Measurements from ENCODE around the gene SRSF10.

The SRSF10 gene

DNA sequence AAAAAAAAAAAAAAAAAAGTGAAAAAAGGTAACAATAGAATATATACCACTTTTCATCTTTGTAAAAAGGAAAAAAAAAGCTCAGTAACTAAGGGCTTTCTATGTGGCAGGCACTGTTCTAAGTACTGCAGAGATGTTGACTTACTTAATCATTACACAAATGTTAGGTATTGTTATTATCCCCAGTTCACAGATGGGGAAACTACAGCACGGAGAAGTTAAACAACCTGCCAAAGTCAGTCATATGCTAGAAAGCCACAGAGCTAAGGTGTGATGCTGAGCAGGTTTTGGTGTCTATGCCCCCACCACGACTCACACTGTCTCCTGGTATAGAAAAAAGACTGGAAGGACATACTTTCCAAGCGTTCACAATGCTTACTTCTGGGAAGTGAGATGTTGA, 27.1 kb downstream of the SRSF10 start:
- H3K4me3 ChIP-seq (ENCODE audit: low read depth, low read length): no peak overlapping the region
- ChIA-PET POLR2A (no interaction called here), CTCF (interaction anchor here (0.7 to 1.0 kb wide), 3 partner anchors 22 to 441 kb away, joined by 3 read pairs; no protein-coding TSS in a partner anchor)
- TF ChIP-seq, protein P1, sequence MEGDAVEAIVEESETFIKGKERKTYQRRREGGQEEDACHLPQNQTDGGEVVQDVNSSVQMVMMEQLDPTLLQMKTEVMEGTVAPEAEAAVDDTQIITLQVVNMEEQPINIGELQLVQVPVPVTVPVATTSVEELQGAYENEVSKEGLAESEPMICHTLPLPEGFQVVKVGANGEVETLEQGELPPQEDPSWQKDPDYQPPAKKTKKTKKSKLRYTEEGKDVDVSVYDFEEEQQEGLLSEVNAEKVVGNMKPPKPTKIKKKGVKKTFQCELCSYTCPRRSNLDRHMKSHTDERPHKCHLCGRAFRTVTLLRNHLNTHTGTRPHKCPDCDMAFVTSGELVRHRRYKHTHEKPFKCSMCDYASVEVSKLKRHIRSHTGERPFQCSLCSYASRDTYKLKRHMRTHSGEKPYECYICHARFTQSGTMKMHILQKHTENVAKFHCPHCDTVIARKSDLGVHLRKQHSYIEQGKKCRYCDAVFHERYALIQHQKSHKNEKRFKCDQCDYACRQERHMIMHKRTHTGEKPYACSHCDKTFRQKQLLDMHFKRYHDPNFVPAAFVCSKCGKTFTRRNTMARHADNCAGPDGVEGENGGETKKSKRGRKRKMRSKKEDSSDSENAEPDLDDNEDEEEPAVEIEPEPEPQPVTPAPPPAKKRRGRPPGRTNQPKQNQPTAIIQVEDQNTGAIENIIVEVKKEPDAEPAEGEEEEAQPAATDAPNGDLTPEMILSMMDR (IDR thresholded peaks at IDR 0.05; ENCODE audit: insufficient read depth, low read length, missing control alignments): no peak
- no peak for DNase-seq (ENCODE audit: low read depth, low spot score)

DNA sequence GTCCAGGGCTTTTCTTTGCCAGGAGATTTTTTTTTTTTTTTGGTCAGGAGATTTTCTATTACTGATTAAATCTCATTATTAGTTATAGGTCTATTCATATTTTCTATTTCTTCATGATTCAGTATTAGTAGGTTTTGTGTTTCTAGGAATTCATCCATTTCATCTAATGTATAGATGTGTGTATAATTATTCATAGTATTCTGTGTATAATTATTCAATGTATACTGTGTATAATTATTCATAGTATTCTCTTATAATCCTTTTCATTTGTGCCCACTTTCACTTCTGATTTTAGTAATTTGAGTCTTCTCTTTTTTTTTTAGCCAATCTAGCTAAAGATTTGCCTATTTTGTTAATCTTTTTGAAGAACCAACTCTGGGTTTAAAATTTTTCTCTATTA, 32.8 kb downstream of the SRSF10 start:
- POLR2A ChIA-PET: no interaction called here
- DNase-seq (ENCODE audit: low read depth, low spot score): no peak
- H3K4me3 ChIP-seq (ENCODE audit: low read depth, low read length): no peak overlapping the region
- TF ChIP-seq, protein P1 (IDR thresholded peaks at IDR 0.05; ENCODE audit: insufficient read depth, low read length, missing control alignments): no peak
- CTCF ChIA-PET: no interaction called here

DNA sequence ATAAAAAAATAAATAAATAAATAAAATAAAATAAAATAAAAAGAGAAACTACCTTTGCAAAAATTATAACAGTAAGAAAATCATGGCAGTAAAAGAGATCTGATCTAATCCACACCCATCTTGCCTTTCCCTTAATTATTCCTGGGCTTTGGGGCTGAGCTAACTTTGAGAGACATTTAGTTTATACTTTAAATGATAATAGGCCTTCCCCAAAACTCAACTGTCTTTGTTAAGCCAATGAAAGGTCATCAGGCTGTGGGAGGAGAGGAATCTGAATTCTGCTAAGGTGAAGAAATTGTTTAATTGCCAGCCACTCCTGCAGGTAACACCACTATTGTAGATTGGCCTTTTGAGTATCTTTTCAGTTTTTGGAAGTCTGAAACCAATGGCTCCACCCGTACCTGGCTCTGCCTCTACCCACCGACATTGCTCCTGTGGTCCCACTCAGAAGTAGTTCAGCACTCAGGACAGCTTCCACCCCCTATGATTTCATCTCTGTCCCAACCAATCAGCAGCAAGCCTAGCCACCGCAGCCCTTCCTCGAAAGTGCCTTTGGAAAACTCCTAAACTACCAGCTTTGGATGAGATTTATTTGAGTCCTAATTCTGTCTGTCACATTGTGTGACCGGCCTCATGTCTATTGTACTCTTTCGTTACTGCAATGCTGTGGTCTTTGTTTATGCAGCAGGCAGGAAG, 43.5 kb downstream of the SRSF10 start:
- no peak overlapping the region for H3K4me3 ChIP-seq (ENCODE audit: low read depth, low read length)
- CTCF ChIA-PET: no interaction called here
- TF ChIP-seq, protein P1 (IDR thresholded peaks at IDR 0.05; ENCODE audit: insufficient read depth, low read length, missing control alignments): no peak
- DNase-seq (ENCODE audit: low read depth, low spot score): no peak
- POLR2A ChIA-PET: no interaction called here

DNA sequence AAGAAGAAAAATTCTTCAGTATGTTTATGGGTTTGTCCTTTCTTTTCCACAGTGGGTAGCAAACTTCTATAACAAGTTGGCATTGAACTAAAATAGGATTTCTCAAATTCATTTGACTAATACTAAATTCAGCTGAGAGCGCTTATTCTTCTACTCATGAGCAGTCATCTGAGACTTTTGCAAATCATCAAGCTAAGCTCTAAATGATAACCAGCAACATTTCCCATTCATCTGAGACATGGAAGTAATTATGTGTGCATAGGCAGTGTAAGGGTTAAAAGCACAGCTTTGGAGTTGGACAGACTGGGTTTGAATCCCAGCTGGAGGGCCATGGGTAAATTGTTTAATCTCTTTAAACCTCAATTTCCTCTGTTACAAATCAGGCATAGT, 48.6 kb downstream of the SRSF10 start:
- no peak overlapping the region; the same call in 1 of the 2 replicates for H3K4me3 ChIP-seq (ENCODE audit: low read depth, low read length)
- CTCF ChIA-PET: interaction anchor here (0.7 to 2.5 kb wide), 6 partner anchors 18 to 181 kb away, joined by 3 to 9 read pairs (median 3); partner anchors contain the start of gene MYOM3
- DNase-seq (ENCODE audit: low read depth, low spot score): no peak
- POLR2A ChIA-PET: no interaction called here
- TF ChIP-seq, protein P1 (IDR thresholded peaks at IDR 0.05; ENCODE audit: insufficient read depth, low read length, missing control alignments): no peak

DNA sequence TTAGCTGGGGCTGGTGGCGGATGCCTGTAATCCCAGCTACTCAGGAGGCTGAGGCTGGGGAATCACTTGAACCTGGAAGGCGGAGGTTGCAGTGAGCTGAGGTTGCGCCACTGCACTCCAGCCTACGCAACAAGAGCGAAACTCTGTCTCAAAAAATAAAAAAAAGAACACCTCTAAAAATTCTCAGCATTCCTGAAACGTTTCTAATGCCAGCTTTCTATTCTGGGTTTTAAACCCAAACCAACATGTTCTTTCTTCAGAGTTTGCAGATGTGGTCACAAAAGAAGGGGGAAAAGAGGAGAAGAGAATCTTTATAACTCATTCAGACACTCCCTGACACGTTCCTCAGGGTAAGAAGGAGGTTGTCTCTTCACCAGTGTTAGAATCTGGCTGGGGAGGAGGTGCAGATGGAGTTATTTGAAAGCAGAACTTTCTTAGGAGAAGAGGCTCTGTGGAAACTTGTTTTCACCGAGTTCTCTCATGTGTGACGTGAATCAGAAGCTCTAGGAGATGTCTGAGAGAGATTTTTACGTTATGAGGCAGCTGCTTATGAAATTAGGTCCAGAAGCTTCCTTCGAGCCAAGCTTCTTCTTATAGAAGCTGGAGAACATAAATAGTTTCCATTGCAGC, 49.2 kb downstream of the SRSF10 start:
- CTCF ChIA-PET: interaction anchor here (0.7 to 2.5 kb wide), 7 partner anchors 19 to 181 kb away, joined by 3 to 9 read pairs (median 3); partner anchors contain the start of gene MYOM3
- TF ChIP-seq, protein P1 (IDR thresholded peaks at IDR 0.05; ENCODE audit: insufficient read depth, low read length, missing control alignments): no peak
- POLR2A ChIA-PET: interaction anchor here (0.5 to 0.6 kb wide), 2 partner anchors 12 to 43 kb away, joined by 3 to 5 read pairs; no protein-coding TSS in a partner anchor
- DNase-seq (ENCODE audit: low read depth, low spot score): peak; percentile 67
- H3K4me3 ChIP-seq (ENCODE audit: low read depth, low read length): peak overlapping the region; percentile 20

DNA sequence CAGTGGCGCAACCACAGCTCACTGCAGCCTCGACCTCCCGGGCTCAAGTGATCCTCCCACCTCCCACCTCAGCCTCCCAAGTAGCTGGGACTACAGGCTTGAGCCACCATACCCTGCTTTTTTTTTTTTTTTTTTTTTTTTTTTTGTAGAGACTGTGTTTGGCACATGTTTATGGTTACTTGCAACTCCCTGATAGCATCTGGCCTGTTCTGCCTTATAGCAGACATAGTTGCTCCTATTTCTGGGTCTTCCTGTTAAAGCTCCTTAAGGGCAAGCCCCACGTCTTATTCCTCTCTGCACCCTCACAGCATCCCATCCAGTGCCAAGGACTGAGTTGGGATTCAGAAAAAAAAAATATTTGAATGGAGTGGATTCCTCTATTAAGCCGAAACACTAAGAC, 49.9 kb downstream of the SRSF10 start:
- POLR2A ChIA-PET: interaction anchor here (0.5 to 0.6 kb wide), 2 partner anchors 13 to 43 kb away, joined by 3 to 5 read pairs; no protein-coding TSS in a partner anchor

More for the DNA sequence above, 49.9 kb downstream of the SRSF10 start:
- DNase-seq (ENCODE audit: low read depth, low spot score): no peak
- no peak overlapping the region for H3K4me3 ChIP-seq (ENCODE audit: low read depth, low read length)
- CTCF ChIA-PET: interaction anchor here (0.9 to 2.5 kb wide), 2 partner anchors 21 to 97 kb away, joined by 3 to 9 read pairs; no protein-coding TSS in a partner anchor
- TF ChIP-seq, protein P1 (IDR thresholded peaks at IDR 0.05; ENCODE audit: insufficient read depth, low read length, missing control alignments): no peak

All from AG04449 (cell line).